Vagina (tissue), 2 donors: ENCODE measurements around the gene MACF1. TPM values are rescaled to one million over a fixed set of nuclear protein-coding genes. Genes with fewer than 3 reads are reported as not detected.
A peak's percentile ranks its signal among the peaks of the same experiment; 100 is the strongest.
"Not testable (repeated sequence)": the region's sequence is repeated elsewhere in the genome, so short reads cannot be mapped to it uniquely, and the experiment has no call there.

Experiments
- DNase-seq, 2 donors: peaks; one replicate each; pipeline ENCODE4 v3.0.0-alpha.2; 2017; ENCODE audit errors: extremely low spot score in 2 of 2
- H3K27ac ChIP-seq: fragments of 200-600 bp; sonication (generic); one replicate; pipeline ENCODE4 v1.5.1; 2019
- H3K27me3 ChIP-seq: fragments of 200-600 bp; sonication (generic); one replicate; pipeline ENCODE4 v1.5.1; 2019
- H3K36me3 ChIP-seq, 2 donors: fragments of 200-600 bp; sonication (generic); one replicate each; pipeline ENCODE4 v1.5.1; 2017 to 2019
- H3K4me1 ChIP-seq: fragments of 200-600 bp; sonication (generic); one replicate; pipeline ENCODE4 v1.5.1; 2019
- H3K4me3 ChIP-seq, 2 donors: fragments of 200-600 bp; sonication (generic); 1 replicate in 1 of 2; 2 replicates in 1 of 2; pipeline ENCODE4 v1.5.1; 2016 to 2019
- H3K9me3 ChIP-seq: fragments of 200-600 bp; sonication (generic); one replicate; pipeline ENCODE4 v1.5.1; 2019
- CTCF ChIP-seq, 3 experiments: fragments of 450-650 bp in 2 of 3; fragments of 200-600 bp in 1 of 3; sonication (generic) in 1 of 3; IDR thresholded peaks; one replicate each; pipeline ENCODE4 v1.5.1; 2017 to 2019; ENCODE audit warnings: antibody characterized with exemption in 3 of 3, mild to moderate bottlenecking in 2 of 3, moderate library complexity in 2 of 3
- POLR2A ChIP-seq, 2 donors: fragments of 450-650 bp; IDR thresholded peaks; one replicate each; pipeline ENCODE4 v1.6.1; 2017; ENCODE audit warnings: antibody characterized with exemption in 2 of 2, mild to moderate bottlenecking in 2 of 2, moderate library complexity in 2 of 2
- POLR2AphosphoS5 ChIP-seq, 2 donors: sonication (generic); formaldehyde crosslinking; IDR thresholded peaks; one replicate each; pipeline ENCODE4 v1.9.0; 2017; ENCODE audit warnings: antibody characterized with exemption in 2 of 2, mild to moderate bottlenecking in 2 of 2, low read depth in 1 of 2; ENCODE audit not compliant: insufficient read depth in 1 of 2
- intact Hi-C: fragments of 100-400 bp; cut with DNase I; formaldehyde crosslinking; loops from one replicate; pipeline ENCODE4 v1.15.1; 2023
- total RNA-seq: library from RNA; depleted of rRNA; stranded (reverse); fragments of >200 nt; gene quantifications from one replicate; pipeline ENCODE4 v1.2.3, GENCODE V29; 2016

The MACF1 gene
- total RNA-seq, 1 donor from 2014 or later: 291 TPM

GRCh38 chr1:39488793-39489566 is 284.5 kb downstream of the MACF1 start:
- Histone ChIP-seq H3K4me3 (no peak overlapping the region), H3K36me3 (peaks cover 0 to 30% of the 10 kb centered on the region in 2 donors), H3K4me1 (peaks cover 10% of the 10 kb centered on the region), H3K9me3 (no peaks in the 10 kb centered on the region), H3K27ac (no peak overlapping the region), H3K27me3 (no peaks in the 10 kb centered on the region)
- TF ChIP-seq CTCF (IDR thresholded peaks at IDR 0.05) (no peak), POLR2AphosphoS5 (IDR thresholded peaks at IDR 0.05; ENCODE audit: insufficient read depth in 1 of 2, low read depth in 1 of 2) (no peak), POLR2A (IDR thresholded peaks at IDR 0.05) (no peak)
- intact Hi-C loops: no loop called here
- DNase-seq: no peak

- Histone ChIP-seq H3K4me3 (no peak overlapping the region), H3K9me3 (no peaks in the 10 kb centered on the region), H3K27ac (no peak overlapping the region), H3K36me3 (peaks cover 0 to 27% of the 10 kb centered on the region in 2 donors), H3K4me1 (peaks cover 10% of the 10 kb centered on the region), H3K27me3 (no peaks in the 10 kb centered on the region)
- intact Hi-C loops: no loop called here
- TF ChIP-seq POLR2A (IDR thresholded peaks at IDR 0.05): no peak
- no peak for TF ChIP-seq CTCF (IDR thresholded peaks at IDR 0.05)
- no peak for TF ChIP-seq POLR2AphosphoS5 (IDR thresholded peaks at IDR 0.05; ENCODE audit: insufficient read depth in 1 of 2, low read depth in 1 of 2)
- no peak for DNase-seq
Observed at GRCh38 chr1:39489567-39490239, 285.2 kb downstream of the MACF1 start.

GRCh38 chr1:39490596-39491145 is 286.2 kb downstream of the MACF1 start:
- peaks cover 10% of the 10 kb centered on the region for H3K4me1 ChIP-seq
- no peak overlapping the region for H3K27ac ChIP-seq
- H3K9me3 ChIP-seq: no peaks in the 10 kb centered on the region
- H3K36me3 ChIP-seq: peaks cover 0 to 17% of the 10 kb centered on the region in 2 donors
- TF ChIP-seq POLR2A (IDR thresholded peaks at IDR 0.05) (no peak), CTCF (IDR thresholded peaks at IDR 0.05) (no peak), POLR2AphosphoS5 (IDR thresholded peaks at IDR 0.05; ENCODE audit: insufficient read depth in 1 of 2, low read depth in 1 of 2) (no peak)
- H3K27me3 ChIP-seq: no peaks in the 10 kb centered on the region
- no peak for DNase-seq
- H3K4me3 ChIP-seq: peak overlapping the region; percentile 44 to 49
- intact Hi-C loops: no loop called here

- no peak for TF ChIP-seq POLR2AphosphoS5 (IDR thresholded peaks at IDR 0.05; ENCODE audit: insufficient read depth in 1 of 2, low read depth in 1 of 2)
- TF ChIP-seq POLR2A (IDR thresholded peaks at IDR 0.05): no peak
- TF ChIP-seq CTCF (IDR thresholded peaks at IDR 0.05): no peak
- Histone ChIP-seq H3K4me1 (peaks cover 10% of the 10 kb centered on the region), H3K9me3 (no peaks in the 10 kb centered on the region), H3K27me3 (no peaks in the 10 kb centered on the region), H3K4me3 (peak within 1 kb of the TSS; percentile 44 to 49), H3K27ac (no peak within 1 kb of the TSS), H3K36me3 (peaks cover 0 to 10% of the 10 kb centered on the region in 2 donors)
- DNase-seq: no peak
- intact Hi-C loops: no loop called here
Observed at GRCh38 chr1:39491146-39491921, 286.8 kb downstream of the MACF1 start, which contains the start of gene BMP8A. Gene BMP8A (plus strand): TSS chr1:39491636. CDS start chr1:39491992, 356 bp downstream.

GRCh38 chr1:39492118-39493042 is 287.9 kb downstream of the MACF1 start:
- DNase-seq, H3K27me3 ChIP-seq, H3K4me1 ChIP-seq, H3K36me3 ChIP-seq, intact Hi-C loops, H3K9me3 ChIP-seq, H3K27ac ChIP-seq: not testable (repeated sequence)
- peak overlapping the region; percentile 44 to 49 for H3K4me3 ChIP-seq

GRCh38 chr1:39493043-39493810 is 288.7 kb downstream of the MACF1 start:
- H3K36me3 ChIP-seq, H3K27me3 ChIP-seq, H3K9me3 ChIP-seq, H3K4me1 ChIP-seq, H3K27ac ChIP-seq, DNase-seq, intact Hi-C loops, H3K4me3 ChIP-seq: not testable (repeated sequence)
